ENCODE results near the gene SETD1A.

DNA sequence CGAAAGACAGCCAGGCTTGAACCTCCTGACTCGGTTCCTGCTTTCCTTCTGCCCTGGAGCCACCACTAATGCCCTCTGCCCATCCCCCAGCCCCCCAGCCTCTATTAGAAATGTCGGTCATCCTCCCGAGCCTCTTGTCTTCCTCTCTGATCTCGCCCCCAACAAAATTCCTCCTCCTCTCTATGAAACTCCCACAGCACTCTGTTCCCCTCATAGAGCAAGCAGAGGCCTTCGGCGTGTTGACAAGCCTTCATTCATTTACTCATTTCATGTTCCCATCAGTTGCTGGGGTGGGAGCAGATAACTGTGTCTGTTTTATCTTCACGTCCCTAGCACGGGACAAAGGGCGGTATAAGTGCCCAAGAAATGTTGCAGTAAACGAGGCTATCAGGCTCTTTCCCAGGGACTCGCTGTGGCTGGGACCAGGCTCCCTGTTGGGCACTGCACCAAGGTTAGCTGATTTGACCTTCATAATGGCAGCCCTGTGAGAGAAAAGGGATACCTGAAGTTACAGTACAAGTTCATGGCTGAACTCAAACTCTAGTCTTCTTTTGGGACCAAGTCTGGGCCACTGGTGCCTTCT lies 26.4 kb upstream of the SETD1A start:
- TF ChIP-seq CTCF (conservative IDR thresholded peaks at IDR 0.05), result no peak
- TF ChIP-seq ZFX (IDR thresholded peaks at IDR 0.05), result no peak
